Measurements from ENCODE around the gene DBH. TPM values are rescaled to one million over a fixed set of nuclear protein-coding genes. Genes with fewer than 3 reads are reported as not detected.

Gene DBH
- total and polyA plus RNA-seq, 2 donors from 2014 or later: 0.39 TPM; not detected in 1

- intact Hi-C loops (cut with DNase I): no loop called here
- Histone ChIP-seq H3K27ac (ENCODE audit: low read depth in 2 of 2, low read length in 2 of 2) (no peak overlapping the region), H3K9me3 (ENCODE audit: control insufficient read depth in 2 of 3, insufficient read depth in 1 of 3, low read length in 3 of 3) (no peaks in the 10 kb centered on the region), H3K36me3 (ENCODE audit: control insufficient read depth in 2 of 3, insufficient read depth in 3 of 3, low read length in 3 of 3) (no peaks in the 10 kb centered on the region), H3K9ac (ENCODE audit: low read length in 3 of 3) (no peak overlapping the region), H3K4me3 (ENCODE audit: low read length in 3 of 3) (no peak overlapping the region), H3K27me3 (ENCODE audit: control insufficient read depth, insufficient read depth, low read length) (no peaks in the 10 kb centered on the region), H3K4me1 (ENCODE audit: control insufficient read depth in 2 of 3, insufficient read depth in 2 of 3, low read depth in 1 of 3, low read length in 3 of 3) (no peaks in the 10 kb centered on the region)
- DNase-seq (no peak), FAIRE-seq (no peak)
- TF ChIP-seq, protein P1, sequence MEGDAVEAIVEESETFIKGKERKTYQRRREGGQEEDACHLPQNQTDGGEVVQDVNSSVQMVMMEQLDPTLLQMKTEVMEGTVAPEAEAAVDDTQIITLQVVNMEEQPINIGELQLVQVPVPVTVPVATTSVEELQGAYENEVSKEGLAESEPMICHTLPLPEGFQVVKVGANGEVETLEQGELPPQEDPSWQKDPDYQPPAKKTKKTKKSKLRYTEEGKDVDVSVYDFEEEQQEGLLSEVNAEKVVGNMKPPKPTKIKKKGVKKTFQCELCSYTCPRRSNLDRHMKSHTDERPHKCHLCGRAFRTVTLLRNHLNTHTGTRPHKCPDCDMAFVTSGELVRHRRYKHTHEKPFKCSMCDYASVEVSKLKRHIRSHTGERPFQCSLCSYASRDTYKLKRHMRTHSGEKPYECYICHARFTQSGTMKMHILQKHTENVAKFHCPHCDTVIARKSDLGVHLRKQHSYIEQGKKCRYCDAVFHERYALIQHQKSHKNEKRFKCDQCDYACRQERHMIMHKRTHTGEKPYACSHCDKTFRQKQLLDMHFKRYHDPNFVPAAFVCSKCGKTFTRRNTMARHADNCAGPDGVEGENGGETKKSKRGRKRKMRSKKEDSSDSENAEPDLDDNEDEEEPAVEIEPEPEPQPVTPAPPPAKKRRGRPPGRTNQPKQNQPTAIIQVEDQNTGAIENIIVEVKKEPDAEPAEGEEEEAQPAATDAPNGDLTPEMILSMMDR (IDR thresholded peaks at IDR 0.05; ENCODE audit: borderline replicate concordance, extremely low read depth, insufficient read depth): no peak
Observed at GRCh38 chr9:133665535-133665934, 29.4 kb downstream of the DBH start.

DNA sequence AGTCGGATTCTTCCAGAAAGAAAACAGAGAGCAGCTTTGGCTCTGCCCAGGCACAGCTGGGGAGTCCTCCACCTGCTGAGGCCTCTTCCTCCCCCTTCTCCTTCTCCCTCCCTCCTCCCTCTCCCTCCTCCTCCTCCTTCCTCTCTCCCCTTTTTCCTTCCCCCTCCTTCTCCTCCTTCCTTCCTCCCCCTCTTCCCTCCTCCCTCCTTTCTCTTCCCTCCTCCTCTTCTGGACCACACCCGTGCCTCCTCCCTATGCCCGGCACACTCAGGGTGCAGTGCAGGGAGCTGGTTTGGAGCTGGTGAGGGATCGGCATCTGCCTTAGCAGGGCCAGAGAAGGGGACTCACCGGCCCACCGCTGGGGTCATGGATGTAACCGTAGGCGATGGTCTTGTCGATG lies 30.2 kb downstream of the DBH start:
- no peak overlapping the region for H3K27ac ChIP-seq (ENCODE audit: low read depth in 2 of 2, low read length in 2 of 2)
- DNase-seq: no peak
- no peaks in the 10 kb centered on the region for H3K36me3 ChIP-seq (ENCODE audit: control insufficient read depth in 2 of 3, insufficient read depth in 3 of 3, low read length in 3 of 3)
- intact Hi-C loops (cut with DNase I): no loop called here
- no peak for FAIRE-seq
- no peaks in the 10 kb centered on the region for H3K27me3 ChIP-seq (ENCODE audit: control insufficient read depth, insufficient read depth, low read length)
- H3K4me3 ChIP-seq (ENCODE audit: low read length in 3 of 3): no peak overlapping the region
- H3K4me1 ChIP-seq (ENCODE audit: control insufficient read depth in 2 of 3, insufficient read depth in 2 of 3, low read depth in 1 of 3, low read length in 3 of 3): no peaks in the 10 kb centered on the region
- H3K9me3 ChIP-seq (ENCODE audit: control insufficient read depth in 2 of 3, insufficient read depth in 1 of 3, low read length in 3 of 3): no peaks in the 10 kb centered on the region
- TF ChIP-seq, protein P1 (IDR thresholded peaks at IDR 0.05; ENCODE audit: borderline replicate concordance, extremely low read depth, insufficient read depth): no peak
- H3K9ac ChIP-seq (ENCODE audit: low read length in 3 of 3): no peak overlapping the region

- TF ChIP-seq, protein P1 (IDR thresholded peaks at IDR 0.05; ENCODE audit: borderline replicate concordance, extremely low read depth, insufficient read depth): no peak
- H3K27me3 ChIP-seq (ENCODE audit: control insufficient read depth, insufficient read depth, low read length): no peaks in the 10 kb centered on the region
Observed at GRCh38 chr9:133666845-133667244, 30.7 kb downstream of the DBH start.

More at GRCh38 chr9:133666845-133667244, 30.7 kb downstream of the DBH start:
- FAIRE-seq (no peak), DNase-seq (no peak)
- H3K9me3 ChIP-seq (ENCODE audit: control insufficient read depth in 2 of 3, insufficient read depth in 1 of 3, low read length in 3 of 3): no peaks in the 10 kb centered on the region
- intact Hi-C loops (cut with DNase I): no loop called here
- H3K4me1 ChIP-seq (ENCODE audit: control insufficient read depth in 2 of 3, insufficient read depth in 2 of 3, low read depth in 1 of 3, low read length in 3 of 3): no peaks in the 10 kb centered on the region
- no peak overlapping the region for H3K27ac ChIP-seq (ENCODE audit: low read depth in 2 of 2, low read length in 2 of 2)
- H3K36me3 ChIP-seq (ENCODE audit: control insufficient read depth in 2 of 3, insufficient read depth in 3 of 3, low read length in 3 of 3): no peaks in the 10 kb centered on the region
- H3K4me3 ChIP-seq (ENCODE audit: low read length in 3 of 3): no peak overlapping the region
- no peak overlapping the region for H3K9ac ChIP-seq (ENCODE audit: low read length in 3 of 3)

All from kidney (tissue), 14 donors.